ENCODE measurements around the gene RTN4R. TPM values are rescaled to one million over a fixed set of nuclear protein-coding genes. Genes with fewer than 3 reads are reported as not detected.

The RTN4R gene
- total and polyA plus RNA-seq, 2 of the 13 experiments (the other 11 are each of a cell fraction or from before 2014, with no cell fraction given), result 0.22 to 0.77 TPM

GRCh38 chr22:20216863-20217499, 51.1 kb downstream of the RTN4R start (continued):
- TF ChIP-seq ZBTB10 (CRISPR knock-in tag; IDR thresholded peaks at IDR 0.05; ENCODE audit: borderline replicate concordance), result no peak
- TF ChIP-seq PRPF4 (IDR thresholded peaks at IDR 0.05; ENCODE audit: low read depth, low read length, poor library complexity, severe bottlenecking), result no peak

- intact Hi-C loops (cut with micrococcal nuclease; ENCODE audit: unreplicated experiment), result no loop called here
- Histone ChIP-seq H3K4me3 (replicated peaks in 1 of 3; ENCODE audit: insufficient read depth in 1 of 3, low read depth in 2 of 3, low read length in 3 of 3) (no peak overlapping the region), H3K9ac (ENCODE audit: insufficient read depth, low read depth, low read length) (no peak overlapping the region), H3K9me3 (ENCODE audit: low read length) (no peaks in the 10 kb centered on the region), H3K27me3 (ENCODE audit: control insufficient read depth in 1 of 2, insufficient read depth in 2 of 2, low read length in 2 of 2) (peaks cover 24 to 57% of the 10 kb centered on the region in 2 experiments; a peak in 4 of 5 replicates), H2AFZ (ENCODE audit: low read length) (no peak overlapping the region), H3K36me3 (replicated peaks in 1 of 2; ENCODE audit: control insufficient read depth in 1 of 2, insufficient read depth in 2 of 2, low read length in 2 of 2) (no peaks in the 10 kb centered on the region), H3K4me2 (ENCODE audit: low read depth, low read length) (no peak overlapping the region), H3K27ac (ENCODE audit: extremely low read length, insufficient read depth, low read length) (no peak overlapping the region), H3K4me1 (ENCODE audit: insufficient read depth, low read length) (no peaks in the 10 kb centered on the region), H3K79me2 (ENCODE audit: insufficient read depth, low read length) (no peaks in the 10 kb centered on the region), H4K20me1 (ENCODE audit: insufficient read depth, low read length) (no peaks in the 10 kb centered on the region)
- FAIRE-seq (no peak), DNase-seq (ENCODE audit: low spot score) (no peak), ATAC-seq (no peak)
- in situ Hi-C loops (cut with HindIII; ENCODE audit: extremely low pct_ligation_motif_present, low pct_unique_long_range_greater_than_20kb), result no loop called here
- BruUV-seq (replicated peaks), result no TSS peak
- ChIA-PET CTCF (ENCODE audit: low intra/inter-chr PET ratio, low total read pairs) (no interaction called here), POLR2A (no interaction called here)
- WGBS (ENCODE audit: low lambda C conversion rate), result 10% methylated on average over 4 of the region's 4 CpGs
- TF ChIP-seq TIGD3 (CRISPR knock-in tag; IDR thresholded peaks at IDR 0.05; ENCODE audit: borderline replicate concordance) (no peak), ATF3 (CRISPR knock-in tag; IDR thresholded peaks at IDR 0.05) (no peak), NR2F2 (IDR thresholded peaks at IDR 0.05; ENCODE audit: borderline replicate concordance, low read depth) (no peak), ZNF879 (CRISPR knock-in tag; IDR thresholded peaks at IDR 0.05) (no peak), ZNF20 (CRISPR knock-in tag; IDR thresholded peaks at IDR 0.05) (no peak), PHF20 (CRISPR knock-in tag; IDR thresholded peaks at IDR 0.05) (no peak), KMT2A (CRISPR knock-in tag; IDR thresholded peaks at IDR 0.05) (no peak), ZNF589 (CRISPR knock-in tag; conservative IDR thresholded peaks at IDR 0.05) (no peak), FOXC1 (CRISPR knock-in tag; IDR thresholded peaks at IDR 0.05; ENCODE audit: borderline replicate concordance) (no peak), ZNF770 (CRISPR knock-in tag; IDR thresholded peaks at IDR 0.05) (no peak), ZNF777 (CRISPR knock-in tag; IDR thresholded peaks at IDR 0.05) (no peak), ZBTB38 (CRISPR knock-in tag; IDR thresholded peaks at IDR 0.05) (no peak), ZNF780A (CRISPR knock-in tag; IDR thresholded peaks at IDR 0.05) (no peak), NFIC (IDR thresholded peaks at IDR 0.05; ENCODE audit: low read length) (no peak), ZNF550 (CRISPR knock-in tag; IDR thresholded peaks at IDR 0.05; ENCODE audit: borderline replicate concordance) (no peak), SNAPC2 (CRISPR knock-in tag; IDR thresholded peaks at IDR 0.05) (no peak)
These were observed 52.4 kb downstream of the RTN4R start for GRCh38 chr22:20215742-20216141.

Data from HepG2 (cell line).